Fibroblast of mammary gland (primary cell): ENCODE results near the gene ABCA12.

ENCODE experiments used
- DNase-seq: peaks from one replicate; pipeline ENCODE4 v3.0.0-alpha.2; 2010; ENCODE audit warnings: low read depth
- H3K4me3 ChIP-seq: 2 replicates; pipeline ENCODE4 v1.5.1; 2011; ENCODE audit warnings: low read depth, mild to moderate bottlenecking, low read length, moderate library complexity; ENCODE audit not compliant: control insufficient read depth
- TF ChIP-seq, protein P1 (sequence below): conservative IDR thresholded peaks from 2 replicates; pipeline ENCODE4 v1.5.1; 2011; ENCODE audit warnings: low read depth, low read length, inconsistent platforms; ENCODE audit not compliant: control insufficient read depth, insufficient read depth

Gene ABCA12

DNA sequence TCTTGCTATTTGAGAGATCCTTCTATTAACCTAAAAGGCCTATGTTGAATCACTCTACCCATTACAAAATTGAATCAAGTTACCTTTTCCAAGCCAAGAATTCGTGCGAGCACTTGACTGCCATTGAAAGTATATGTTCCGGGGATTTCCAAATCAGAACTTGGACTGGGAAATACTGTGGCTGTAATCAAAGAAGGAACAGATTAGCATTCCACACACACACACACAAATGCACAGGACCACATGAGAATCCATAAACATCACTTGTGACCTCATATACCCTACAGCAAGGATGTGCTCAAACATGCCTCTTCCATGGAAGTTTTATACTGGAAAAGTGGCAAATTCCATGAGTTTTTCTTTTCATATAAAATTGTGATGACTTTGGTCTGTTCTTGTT lies 86.0 kb downstream of the ABCA12 start:
- DNase-seq: no peak
- TF ChIP-seq, protein P1, sequence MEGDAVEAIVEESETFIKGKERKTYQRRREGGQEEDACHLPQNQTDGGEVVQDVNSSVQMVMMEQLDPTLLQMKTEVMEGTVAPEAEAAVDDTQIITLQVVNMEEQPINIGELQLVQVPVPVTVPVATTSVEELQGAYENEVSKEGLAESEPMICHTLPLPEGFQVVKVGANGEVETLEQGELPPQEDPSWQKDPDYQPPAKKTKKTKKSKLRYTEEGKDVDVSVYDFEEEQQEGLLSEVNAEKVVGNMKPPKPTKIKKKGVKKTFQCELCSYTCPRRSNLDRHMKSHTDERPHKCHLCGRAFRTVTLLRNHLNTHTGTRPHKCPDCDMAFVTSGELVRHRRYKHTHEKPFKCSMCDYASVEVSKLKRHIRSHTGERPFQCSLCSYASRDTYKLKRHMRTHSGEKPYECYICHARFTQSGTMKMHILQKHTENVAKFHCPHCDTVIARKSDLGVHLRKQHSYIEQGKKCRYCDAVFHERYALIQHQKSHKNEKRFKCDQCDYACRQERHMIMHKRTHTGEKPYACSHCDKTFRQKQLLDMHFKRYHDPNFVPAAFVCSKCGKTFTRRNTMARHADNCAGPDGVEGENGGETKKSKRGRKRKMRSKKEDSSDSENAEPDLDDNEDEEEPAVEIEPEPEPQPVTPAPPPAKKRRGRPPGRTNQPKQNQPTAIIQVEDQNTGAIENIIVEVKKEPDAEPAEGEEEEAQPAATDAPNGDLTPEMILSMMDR: no peak
- no peak overlapping the region for H3K4me3 ChIP-seq

DNA sequence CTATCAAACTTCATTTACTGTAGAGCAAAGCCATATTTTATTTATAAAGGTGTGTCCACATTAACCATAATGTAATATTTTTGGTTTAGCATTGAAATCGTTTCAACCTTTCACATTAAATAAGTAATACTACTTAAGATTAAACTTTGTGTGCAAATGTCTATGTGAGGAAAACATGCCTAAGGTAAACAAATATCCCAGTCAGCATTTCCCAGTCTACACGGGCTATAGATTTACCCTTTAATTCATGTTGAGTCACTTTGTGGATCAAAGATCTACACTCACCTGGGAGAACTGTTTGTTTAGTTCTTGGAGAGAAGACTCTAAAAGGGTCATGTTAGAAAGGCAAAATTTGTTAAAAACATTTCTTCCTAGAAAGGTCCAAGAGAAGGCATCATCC lies 89.1 kb downstream of the ABCA12 start:
- no peak overlapping the region for H3K4me3 ChIP-seq
- TF ChIP-seq, protein P1: no peak
- DNase-seq: no peak

DNA sequence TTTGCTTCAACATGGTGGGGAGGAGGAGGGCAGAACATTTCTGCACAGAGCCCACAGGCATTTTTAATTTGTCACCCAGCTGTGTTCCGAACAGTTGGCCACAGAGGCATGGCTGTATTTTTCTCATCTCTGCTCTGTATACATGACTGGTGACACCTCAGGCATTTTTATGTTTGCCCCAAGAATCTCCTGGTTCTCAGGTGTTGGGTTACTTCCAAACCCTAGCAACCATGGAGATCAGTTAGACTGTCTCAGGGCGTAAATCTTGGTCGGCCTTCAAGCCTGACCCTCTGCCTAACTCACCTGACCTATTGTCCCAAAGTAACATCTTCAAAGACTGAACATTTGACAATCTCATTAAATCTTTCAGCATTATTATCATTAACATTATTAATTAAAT lies 100.0 kb downstream of the ABCA12 start:
- TF ChIP-seq, protein P1: no peak
- H3K4me3 ChIP-seq: no peak overlapping the region
- DNase-seq: no peak

- TF ChIP-seq, protein P1: no peak
- DNase-seq: no peak
- H3K4me3 ChIP-seq: no peak overlapping the region
Observed at GRCh38 chr2:215036314-215036713, 102.1 kb downstream of the ABCA12 start.

GRCh38 chr2:215034154-215034553 lies 104.3 kb downstream of the ABCA12 start:
- DNase-seq: no peak
- TF ChIP-seq, protein P1: no peak
- H3K4me3 ChIP-seq: no peak overlapping the region

GRCh38 chr2:215032153-215032552 lies 106.3 kb downstream of the ABCA12 start:
- TF ChIP-seq, protein P1: no peak
- DNase-seq: no peak
- H3K4me3 ChIP-seq: no peak overlapping the region

DNA sequence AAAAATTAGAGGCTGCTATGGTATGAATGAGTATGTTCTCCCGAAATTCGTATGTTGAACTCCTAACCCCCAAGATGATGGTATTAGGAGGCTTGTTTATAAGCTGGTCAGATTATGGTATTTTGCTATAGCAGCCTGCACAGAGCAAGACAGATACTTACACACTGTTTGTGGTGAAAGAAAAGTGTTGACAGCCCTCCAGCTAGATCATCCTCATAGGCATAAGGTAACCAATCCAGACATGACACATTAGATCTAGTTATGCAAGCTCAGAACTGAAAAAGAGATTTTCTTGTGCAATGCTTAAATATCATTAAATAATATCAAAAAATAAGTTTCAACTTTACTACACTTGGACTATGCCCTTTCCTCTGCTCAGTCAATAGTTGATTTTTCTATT lies 107.1 kb downstream of the ABCA12 start:
- TF ChIP-seq, protein P1: no peak
- peak; percentile 17 for DNase-seq
- H3K4me3 ChIP-seq: no peak overlapping the region
